ENCODE measurements around the gene CORIN.

DNA sequence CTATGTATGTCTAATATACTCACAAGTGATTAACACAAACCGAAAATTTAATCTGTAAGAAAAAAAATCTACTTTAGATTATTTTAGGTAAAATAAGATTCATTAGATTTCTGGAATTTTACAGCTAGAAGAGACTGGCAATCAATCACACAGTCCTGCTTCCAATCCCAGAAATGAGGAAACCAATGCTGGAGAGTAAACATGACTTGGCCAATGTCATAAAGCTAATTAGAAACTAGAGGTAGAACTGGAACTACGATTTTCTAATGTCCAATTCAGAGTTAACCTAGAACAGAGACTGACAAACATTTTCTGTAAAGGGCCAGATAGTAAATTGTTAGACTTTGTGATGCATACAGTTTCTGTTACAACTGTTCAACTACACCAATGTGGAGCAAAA is 123.6 kb downstream of the CORIN start:
- TF ChIP-seq, protein P1, sequence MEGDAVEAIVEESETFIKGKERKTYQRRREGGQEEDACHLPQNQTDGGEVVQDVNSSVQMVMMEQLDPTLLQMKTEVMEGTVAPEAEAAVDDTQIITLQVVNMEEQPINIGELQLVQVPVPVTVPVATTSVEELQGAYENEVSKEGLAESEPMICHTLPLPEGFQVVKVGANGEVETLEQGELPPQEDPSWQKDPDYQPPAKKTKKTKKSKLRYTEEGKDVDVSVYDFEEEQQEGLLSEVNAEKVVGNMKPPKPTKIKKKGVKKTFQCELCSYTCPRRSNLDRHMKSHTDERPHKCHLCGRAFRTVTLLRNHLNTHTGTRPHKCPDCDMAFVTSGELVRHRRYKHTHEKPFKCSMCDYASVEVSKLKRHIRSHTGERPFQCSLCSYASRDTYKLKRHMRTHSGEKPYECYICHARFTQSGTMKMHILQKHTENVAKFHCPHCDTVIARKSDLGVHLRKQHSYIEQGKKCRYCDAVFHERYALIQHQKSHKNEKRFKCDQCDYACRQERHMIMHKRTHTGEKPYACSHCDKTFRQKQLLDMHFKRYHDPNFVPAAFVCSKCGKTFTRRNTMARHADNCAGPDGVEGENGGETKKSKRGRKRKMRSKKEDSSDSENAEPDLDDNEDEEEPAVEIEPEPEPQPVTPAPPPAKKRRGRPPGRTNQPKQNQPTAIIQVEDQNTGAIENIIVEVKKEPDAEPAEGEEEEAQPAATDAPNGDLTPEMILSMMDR (IDR thresholded peaks at IDR 0.05): no peak
- TF ChIP-seq POLR2A (IDR thresholded peaks at IDR 0.05): no peak
